HEK293 (cell line): ENCODE data around the gene TEX14.
A peak's percentile ranks its signal among the peaks of the same experiment; 100 is the strongest.

ENCODE experiments used
- CTCF ChIA-PET: fragments of 350-600 bp; formaldehyde crosslinking; extraction: SDS; loops from one replicate; lab custom pipeline; 2021; ENCODE audit warnings: antibody characterized with exemption; lab: Yijun Ruan, JAX
- POLR2A ChIA-PET: fragments of 300-600 bp; formaldehyde crosslinking; extraction: SDS; loops from one replicate; lab custom pipeline; 2020; ENCODE audit warnings: antibody characterized with exemption, inconsistent platforms; lab: Yijun Ruan, JAX
- H3K27ac ChIP-seq: fragments of 200-500 bp; sonication (Bioruptor generic); 2 replicates; pipeline ENCODE4 v1.5.1; 2014; ENCODE audit warnings: low read depth, low read length, control low read depth, inconsistent platforms; ENCODE audit errors: extremely low read depth
- H3K36me3 ChIP-seq, 2 experiments: fragments of 200-500 bp in 1 of 2; sonication (Bioruptor generic) in 1 of 2; 1 replicate in 1 of 2; 2 replicates in 1 of 2; pipeline ENCODE4 v1.5.1; 2014 to 2017; ENCODE audit warnings: inconsistent platforms in 2 of 2, low read length in 2 of 2; ENCODE audit not compliant: control insufficient read depth in 2 of 2, insufficient read depth in 1 of 2
- H3K4me1 ChIP-seq: fragments of 200-500 bp; sonication (Bioruptor generic); 2 replicates; pipeline ENCODE4 v1.5.1; 2014; ENCODE audit warnings: mild to moderate bottlenecking, low read length, inconsistent platforms; ENCODE audit not compliant: control insufficient read depth, insufficient read depth
- H3K4me3 ChIP-seq: 2 replicates; pipeline ENCODE4 v1.5.1; 2011; ENCODE audit warnings: low read depth, mild to moderate bottlenecking, control low read depth, low read length, moderate library complexity
- H3K9me3 ChIP-seq: fragments of 200-500 bp; sonication (Bioruptor generic); 2 replicates; pipeline ENCODE4 v1.5.1; 2014; ENCODE audit warnings: low read depth, low read length, inconsistent platforms; ENCODE audit not compliant: control insufficient read depth, insufficient read depth
- BCL11B ChIP-seq: fragments of 450-650 bp; formaldehyde crosslinking; IDR thresholded peaks from 2 replicates; pipeline ENCODE4 v1.5.1; 2016; ENCODE audit warnings: low read depth, missing biosample characterization, missing genetic modification characterization
- MZF1 ChIP-seq: fragments of 450-650 bp; formaldehyde crosslinking; IDR thresholded peaks from 2 replicates; pipeline ENCODE4 v1.5.1; 2017; ENCODE audit warnings: missing biosample characterization, missing genetic modification characterization, borderline replicate concordance
- SALL2 ChIP-seq: fragments of 450-650 bp; formaldehyde crosslinking; IDR thresholded peaks from 2 replicates; pipeline ENCODE4 v1.5.0; 2017; ENCODE audit warnings: missing biosample characterization, mild to moderate bottlenecking, missing genetic modification characterization, borderline replicate concordance
- ZNF10 ChIP-seq: fragments of 450-650 bp; formaldehyde crosslinking; IDR thresholded peaks from 2 replicates; pipeline ENCODE4 v1.5.1; 2017; ENCODE audit warnings: missing biosample characterization, missing genetic modification characterization
- ZNF112 ChIP-seq: fragments of 450-650 bp; formaldehyde crosslinking; IDR thresholded peaks from 2 replicates; pipeline ENCODE4 v1.5.0; 2017; ENCODE audit warnings: missing biosample characterization, missing genetic modification characterization
- ZNF146 ChIP-seq: fragments of 450-650 bp; formaldehyde crosslinking; IDR thresholded peaks from 2 replicates; pipeline ENCODE4 v1.5.1; 2016; ENCODE audit warnings: missing biosample characterization, missing genetic modification characterization
- ZNF266 ChIP-seq: fragments of 450-650 bp; formaldehyde crosslinking; IDR thresholded peaks from 2 replicates; pipeline ENCODE4 v1.5.1; 2016; ENCODE audit warnings: missing biosample characterization, missing genetic modification characterization, low read depth
- ZNF302 ChIP-seq: fragments of 450-650 bp; formaldehyde crosslinking; IDR thresholded peaks from 2 replicates; pipeline ENCODE4 v1.5.1; 2016; ENCODE audit warnings: missing biosample characterization, missing genetic modification characterization, low read depth
- ZNF324 ChIP-seq: fragments of 450-650 bp; formaldehyde crosslinking; IDR thresholded peaks from 2 replicates; pipeline ENCODE4 v1.5.1; 2016; ENCODE audit warnings: missing biosample characterization, missing genetic modification characterization
- ZNF366 ChIP-seq: fragments of 450-650 bp; formaldehyde crosslinking; conservative IDR thresholded peaks from 2 replicates; pipeline ENCODE4 v1.5.1; 2016; ENCODE audit warnings: missing biosample characterization, missing genetic modification characterization
- ZNF585B ChIP-seq: fragments of 450-650 bp; formaldehyde crosslinking; IDR thresholded peaks from 2 replicates; pipeline ENCODE4 v1.5.1; 2016; ENCODE audit warnings: missing biosample characterization, missing genetic modification characterization
- ZNF629 ChIP-seq: fragments of 450-650 bp; formaldehyde crosslinking; IDR thresholded peaks from 2 replicates; pipeline ENCODE4 v1.5.1; 2017; ENCODE audit warnings: missing biosample characterization, missing genetic modification characterization
- ZNF664 ChIP-seq: fragments of 450-650 bp; formaldehyde crosslinking; IDR thresholded peaks from 2 replicates; pipeline ENCODE4 v1.5.1; 2016; ENCODE audit warnings: missing biosample characterization, missing genetic modification characterization
- ZNF768 ChIP-seq: fragments of 450-650 bp; formaldehyde crosslinking; IDR thresholded peaks from 2 replicates; pipeline ENCODE4 v1.5.1; 2018; ENCODE audit warnings: missing biosample characterization, mild to moderate bottlenecking, missing genetic modification characterization
- ZNF837 ChIP-seq: fragments of 450-650 bp; formaldehyde crosslinking; IDR thresholded peaks from 2 replicates; pipeline ENCODE4 v1.5.1; 2016; ENCODE audit warnings: missing biosample characterization, missing genetic modification characterization
- ZSCAN23 ChIP-seq: fragments of 450-650 bp; formaldehyde crosslinking; IDR thresholded peaks from 2 replicates; pipeline ENCODE4 v1.5.1; 2016; ENCODE audit warnings: missing biosample characterization, missing genetic modification characterization
- TF ChIP-seq, protein P1 (sequence below): IDR thresholded peaks from 2 replicates; pipeline ENCODE4 v1.6.1; 2011; ENCODE audit warnings: mild to moderate bottlenecking, low read depth, low read length, borderline replicate concordance
- TF ChIP-seq, protein P2 (sequence below): fragments of 450-650 bp; formaldehyde crosslinking; IDR thresholded peaks from 2 replicates; pipeline ENCODE4 v1.5.1; 2016; ENCODE audit warnings: missing biosample characterization, missing genetic modification characterization

The TEX14 gene

GRCh38 chr17:58626905-58627304 lies 64.9 kb downstream of the TEX14 start (continued):
- TF ChIP-seq, protein P1, sequence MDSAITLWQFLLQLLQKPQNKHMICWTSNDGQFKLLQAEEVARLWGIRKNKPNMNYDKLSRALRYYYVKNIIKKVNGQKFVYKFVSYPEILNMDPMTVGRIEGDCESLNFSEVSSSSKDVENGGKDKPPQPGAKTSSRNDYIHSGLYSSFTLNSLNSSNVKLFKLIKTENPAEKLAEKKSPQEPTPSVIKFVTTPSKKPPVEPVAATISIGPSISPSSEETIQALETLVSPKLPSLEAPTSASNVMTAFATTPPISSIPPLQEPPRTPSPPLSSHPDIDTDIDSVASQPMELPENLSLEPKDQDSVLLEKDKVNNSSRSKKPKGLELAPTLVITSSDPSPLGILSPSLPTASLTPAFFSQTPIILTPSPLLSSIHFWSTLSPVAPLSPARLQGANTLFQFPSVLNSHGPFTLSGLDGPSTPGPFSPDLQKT = no peak
- no peak for TF ChIP-seq ZNF302 (tag by site-specific recombination)

GRCh38 chr17:58624751-58625150 lies 67.1 kb downstream of the TEX14 start:
- TF ChIP-seq ZNF146 (tag by site-specific recombination) = peak; percentile 15; the same call in 1 of the 2 replicates
- no peak for TF ChIP-seq ZSCAN23 (tag by site-specific recombination)
- H3K4me3 ChIP-seq = no peak overlapping the region
- no peak overlapping the region for H3K27ac ChIP-seq
- ChIA-PET POLR2A (interaction anchor here (1.1 kb wide), 1 partner anchor 12 kb away, joined by 3 read pairs; no protein-coding TSS in a partner anchor), CTCF (interaction anchor here (1.0 to 1.5 kb wide), 3 partner anchors 14 to 47 kb away, joined by 3 to 5 read pairs (median 4); no protein-coding TSS in a partner anchor)
- H3K9me3 ChIP-seq = no peaks in the 10 kb centered on the region
- H3K4me1 ChIP-seq = no peaks in the 10 kb centered on the region
- no peaks in the 10 kb centered on the region for H3K36me3 ChIP-seq

DNA sequence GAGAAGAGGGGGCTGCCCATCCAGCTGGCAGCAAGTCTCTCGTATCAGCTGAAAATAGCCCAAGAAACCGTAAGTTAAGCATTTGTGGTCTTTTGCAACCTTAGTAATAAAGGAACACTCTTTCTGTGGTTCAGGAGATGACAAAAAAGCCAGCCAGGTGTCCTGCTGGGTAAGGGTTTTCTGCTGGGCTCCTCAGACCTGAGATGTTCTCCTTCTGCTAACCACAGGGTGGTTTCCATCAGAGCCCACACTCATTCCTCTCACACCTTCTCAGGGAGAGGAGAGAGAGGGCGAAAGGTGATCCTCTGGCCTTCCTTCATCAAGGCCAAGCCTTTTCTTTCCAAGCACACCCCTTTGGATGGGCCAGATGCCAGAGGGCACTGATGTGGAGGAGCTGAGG lies 70.7 kb downstream of the TEX14 start:
- no peaks in the 10 kb centered on the region for H3K36me3 ChIP-seq
- no peaks in the 10 kb centered on the region for H3K4me1 ChIP-seq
- H3K4me3 ChIP-seq = no peak overlapping the region
- no peak overlapping the region for H3K27ac ChIP-seq
- no peak for TF ChIP-seq ZNF629
- no peak for TF ChIP-seq ZNF266 (tag by site-specific recombination)
- TF ChIP-seq SALL2 (tag by site-specific recombination) = no peak
- TF ChIP-seq BCL11B (tag by site-specific recombination) = no peak
- no peak for TF ChIP-seq ZNF324 (tag by site-specific recombination)
- no peak for TF ChIP-seq MZF1 (tag by site-specific recombination)
- no peak for TF ChIP-seq ZNF585B (tag by site-specific recombination)
- TF ChIP-seq, protein P2, sequence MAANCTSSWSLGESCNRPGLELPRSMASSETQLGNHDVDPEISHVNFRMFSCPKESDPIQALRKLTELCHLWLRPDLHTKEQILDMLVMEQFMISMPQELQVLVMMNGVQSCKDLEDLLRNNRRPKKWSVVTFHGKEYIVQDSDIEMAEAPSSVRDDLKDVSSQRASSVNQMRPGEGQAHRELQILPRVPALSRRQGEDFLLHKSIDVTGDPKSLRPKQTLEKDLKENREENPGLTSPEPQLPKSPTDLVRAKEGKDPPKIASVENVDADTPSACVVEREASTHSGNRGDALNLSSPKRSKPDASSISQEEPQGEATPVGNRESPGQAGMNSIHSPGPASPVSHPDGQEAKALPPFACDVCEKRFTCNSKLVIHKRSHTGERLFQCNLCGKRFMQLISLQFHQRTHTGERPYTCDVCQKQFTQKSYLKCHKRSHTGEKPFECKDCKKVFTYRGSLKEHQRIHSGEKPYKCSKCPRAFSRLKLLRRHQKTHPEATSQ = no peak
- no peak for TF ChIP-seq ZNF112 (tag by site-specific recombination)
- TF ChIP-seq ZNF366 (tag by site-specific recombination) = no peak
- no peak for TF ChIP-seq ZNF768 (tag by site-specific recombination)
- TF ChIP-seq ZNF10 = no peak
- no peaks in the 10 kb centered on the region for H3K9me3 ChIP-seq
- ChIA-PET CTCF (no interaction called here), POLR2A (interaction anchor here (1.8 to 2.6 kb wide), 2 partner anchors 10 to 11 kb away, joined by 5 to 9 read pairs; no protein-coding TSS in a partner anchor)

- no peak overlapping the region for H3K4me3 ChIP-seq
- no peaks in the 10 kb centered on the region for H3K36me3 ChIP-seq
- CTCF ChIA-PET = interaction anchor here (0.7 kb wide), 1 partner anchor 385 kb away, joined by 3 read pairs; no protein-coding TSS in a partner anchor
- TF ChIP-seq ZNF664 (tag by site-specific recombination) (peak; percentile 96), ZNF837 (tag by site-specific recombination) (no peak)
- no peaks in the 10 kb centered on the region for H3K4me1 ChIP-seq
- POLR2A ChIA-PET = interaction anchor here (1.2 kb wide), 1 partner anchor 13 kb away, joined by 9 read pairs; no protein-coding TSS in a partner anchor
- H3K27ac ChIP-seq = no peak overlapping the region
- no peaks in the 10 kb centered on the region for H3K9me3 ChIP-seq
Observed at GRCh38 chr17:58618336-58618735, 73.5 kb downstream of the TEX14 start.
